Spleen (tissue), 11 donors: ENCODE data around the gene ZNF25. TPM values are rescaled to one million over a fixed set of nuclear protein-coding genes. Genes with fewer than 3 reads are reported as not detected.
"Not testable (repeated sequence)": the region's sequence is repeated elsewhere in the genome, so short reads cannot be mapped to it uniquely, and the experiment has no call there.

Experiments used
- DNase-seq: peaks from one replicate; pipeline ENCODE4 v3.0.0-alpha.2; 2020
- H3K27ac ChIP-seq, 8 donors: fragments of 200-600 bp; sonication (generic) in 7 of 8; 1 replicate in 4 of 8; 2 replicates in 4 of 8; pipeline versions ENCODE4 v1.5.0 to v1.8.0; 2016 to 2021; ENCODE audit warnings: inconsistent platforms in 4 of 8, mild to moderate bottlenecking in 4 of 8, moderate library complexity in 1 of 8
- H3K27me3 ChIP-seq, 7 donors: fragments of 200-600 bp; sonication (generic) in 6 of 7; replicated peaks in 1 of 7; 1 replicate in 4 of 7; 2 replicates in 3 of 7; pipeline versions ENCODE4 v1.5.0 to v1.8.0; 2016 to 2021; ENCODE audit warnings: inconsistent platforms in 3 of 7, mild to moderate bottlenecking in 1 of 7
- H3K36me3 ChIP-seq, 6 donors: fragments of 200-600 bp; sonication (generic) in 5 of 6; 1 replicate in 4 of 6; 2 replicates in 2 of 6; pipeline versions ENCODE4 v1.5.0 to v1.8.0; 2016 to 2021; ENCODE audit warnings: inconsistent platforms in 2 of 6
- H3K4me1 ChIP-seq, 6 donors: fragments of 200-600 bp; sonication (generic) in 5 of 6; 1 replicate in 3 of 6; 2 replicates in 3 of 6; pipeline versions ENCODE4 v1.5.0 to v1.8.0; 2016 to 2021; ENCODE audit warnings: inconsistent platforms in 3 of 6
- H3K4me3 ChIP-seq, 8 donors: fragments of 200-600 bp; sonication (generic) in 7 of 8; 1 replicate in 4 of 8; 2 replicates in 4 of 8; pipeline versions ENCODE4 v1.5.0 to v1.8.0; 2016 to 2021; ENCODE audit warnings: inconsistent platforms in 4 of 8, mild to moderate bottlenecking in 4 of 8, moderate library complexity in 2 of 8
- H3K9me3 ChIP-seq, 8 donors: fragments of 200-600 bp; sonication (generic) in 7 of 8; 1 replicate in 4 of 8; 2 replicates in 4 of 8; pipeline versions ENCODE4 v1.5.0 to v1.8.0; 2016 to 2021; ENCODE audit warnings: inconsistent platforms in 4 of 8
- CTCF ChIP-seq, 11 experiments: fragments of 200-600 bp in 7 of 11; fragments of 450-650 bp in 4 of 11; sonication (generic) in 4 of 11; IDR thresholded peaks in 8 of 11; conservative IDR thresholded peaks in 3 of 11; 1 replicate in 7 of 11; 2 replicates in 4 of 11; pipeline versions ENCODE4 v1.4.0 to v1.8.0; 2016 to 2021; ENCODE audit warnings: antibody characterized with exemption in 11 of 11, inconsistent platforms in 4 of 11, mild to moderate bottlenecking in 1 of 11
- POLR2A ChIP-seq, 3 donors: fragments of 450-650 bp; IDR thresholded peaks; one replicate each; pipeline ENCODE4 v1.5.1; 2017; ENCODE audit warnings: antibody characterized with exemption in 3 of 3, mild to moderate bottlenecking in 1 of 3
- POLR2AphosphoS5 ChIP-seq, 3 donors: sonication (generic); formaldehyde crosslinking; IDR thresholded peaks; one replicate each; pipeline ENCODE4 v1.5.1; 2017; ENCODE audit warnings: antibody characterized with exemption in 3 of 3
- WGBS, 5 donors: extraction: QIAGEN DNeasy Blood & Tissue Kit in 3 of 5; methylation state at CpG; one replicate each; pipeline versions ENCODE4 v1.1.5 to v1.1.7; 2013 to 2018; 5-methylcytosine and 5-hydroxymethylcytosine counted together
- intact Hi-C: fragments of 100-400 bp; cut with DNase I; formaldehyde crosslinking; loops from one replicate; pipeline ENCODE4 v1.15.0; 2023; ENCODE audit warnings: low total_unique reads
- polyA plus RNA-seq, 3 donors: library from polyadenylated mRNA; stranded (reverse); fragments of 200-250 nt; gene quantifications; one replicate each; pipeline ENCODE4 v1.2.1, GENCODE V29; 2013
- total RNA-seq, 7 donors: library from RNA; depleted of rRNA in 3 of 7; stranded (reverse); fragments of >200 nt in 3 of 7; fragmentation: NEBNext Ultra II Directional in 4 of 7; extraction: Animal tissue kit (Norgen Biotek cat#: 25700) in 4 of 7; gene quantifications; one replicate each; pipeline versions ENCODE4 v1.1.0 to v1.2.1, GENCODE V29; 2016 to 2021
- donor health status: healthy with polysubstance abuse.
- donor health status: DM: no; HTN: no; CAD: no; lungs with moderate emphysema.
- donor health status: DM: no; HTN: no; CAD: no.
- donor health status: Bipolar disorder and iron deficiency.
- donor health status: healthy.
- donor health status: DM: no; HTN: no; CAD: no.
- donor health status: DM: yes; HTN: yes; CAD: no.

The ZNF25 gene
- total and polyA plus RNA-seq, 10 donors: 4.7 to 14.4 (median 10.4) TPM

DNA sequence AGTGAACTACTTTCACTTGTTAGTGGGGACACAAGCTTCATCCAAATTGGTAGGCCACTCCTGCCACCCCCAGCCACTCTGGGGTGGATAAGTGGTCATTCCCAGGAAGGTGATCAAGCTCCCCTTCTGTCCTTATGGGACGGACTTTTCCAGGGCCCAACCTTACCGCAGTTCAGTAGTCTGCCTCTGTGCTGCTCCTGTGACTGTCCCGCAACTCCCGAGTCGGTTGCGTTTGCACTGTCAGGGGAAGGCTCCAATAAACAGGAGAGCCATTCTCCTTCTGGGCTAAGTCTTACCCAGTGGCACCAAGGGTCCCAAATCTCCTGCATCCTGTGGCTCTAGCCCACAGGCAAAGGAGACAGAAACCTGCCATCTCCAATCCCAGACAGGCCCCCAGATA, 26.6 kb upstream of the ZNF25 start:
- no peaks in the 10 kb centered on the region for H3K9me3 ChIP-seq
- no peaks in the 10 kb centered on the region for H3K36me3 ChIP-seq
- no peak for DNase-seq
- intact Hi-C loops: no loop called here
- WGBS, 5 donors: 93 to 97% (median 97%) methylated on average over 6 of the region's 6 CpGs
- H3K4me1 ChIP-seq: peaks cover 0 to 6% (median 0%) of the 10 kb centered on the region in 6 donors
- TF ChIP-seq POLR2A (IDR thresholded peaks at IDR 0.05): no peak
- TF ChIP-seq POLR2AphosphoS5 (IDR thresholded peaks at IDR 0.05): no peak
- no peak for TF ChIP-seq CTCF (IDR thresholded peaks at IDR 0.05 in 8 of 11, conservative IDR thresholded peaks at IDR 0.05 in 3 of 11)
- no peak overlapping the region for H3K4me3 ChIP-seq
- no peaks in the 10 kb centered on the region for H3K27me3 ChIP-seq
- no peak overlapping the region for H3K27ac ChIP-seq

DNA sequence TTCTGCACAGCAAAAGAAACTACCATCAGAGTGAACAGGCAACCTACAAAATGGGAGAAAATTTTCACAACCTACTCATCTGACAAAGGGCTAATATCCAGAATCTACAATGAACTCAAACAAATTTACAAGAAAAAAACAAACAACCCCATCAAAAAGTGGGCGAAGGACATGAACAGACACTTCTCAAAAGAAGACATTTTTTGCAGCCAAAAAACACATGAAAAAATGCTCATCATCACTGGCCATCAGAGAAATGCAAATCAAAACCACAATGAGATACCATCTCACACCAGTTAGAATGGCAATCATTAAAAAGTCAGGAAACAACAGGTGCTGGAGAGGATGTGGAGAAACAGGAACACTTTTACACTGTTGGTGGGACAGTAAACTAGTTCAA, 24.0 kb upstream of the ZNF25 start:
- intact Hi-C loops, DNase-seq, H3K4me3 ChIP-seq, H3K36me3 ChIP-seq, H3K27me3 ChIP-seq, H3K4me1 ChIP-seq, H3K27ac ChIP-seq, H3K9me3 ChIP-seq: not testable (repeated sequence)
- WGBS, 5 donors: 88 to 100% (median 100%) methylated on average over 1 of the region's 1 CpG

DNA sequence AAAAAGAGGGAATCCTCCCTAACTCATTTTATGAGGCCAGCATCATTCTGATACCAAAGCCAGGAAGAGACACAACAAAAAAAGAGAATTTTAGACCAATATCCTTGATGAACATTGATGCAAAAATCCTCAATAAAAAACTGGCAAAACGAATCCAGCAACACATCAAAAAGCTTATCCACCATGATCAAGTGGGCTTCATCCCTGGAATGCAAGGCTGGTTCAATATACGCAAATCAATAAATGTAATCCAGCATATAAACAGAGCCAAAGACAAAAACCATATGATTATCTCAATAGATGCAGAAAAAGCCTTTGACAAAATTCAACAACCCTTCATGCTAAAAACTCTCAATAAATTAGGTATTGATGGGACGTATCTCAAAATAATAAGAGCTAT, 22.5 kb upstream of the ZNF25 start:
- DNase-seq, H3K9me3 ChIP-seq, H3K27me3 ChIP-seq, H3K4me3 ChIP-seq, H3K36me3 ChIP-seq, intact Hi-C loops, H3K4me1 ChIP-seq, H3K27ac ChIP-seq: not testable (repeated sequence)
- WGBS, 5 donors: 56 to 78% (median 67%) methylated on average over 2 of the region's 3 CpGs

DNA sequence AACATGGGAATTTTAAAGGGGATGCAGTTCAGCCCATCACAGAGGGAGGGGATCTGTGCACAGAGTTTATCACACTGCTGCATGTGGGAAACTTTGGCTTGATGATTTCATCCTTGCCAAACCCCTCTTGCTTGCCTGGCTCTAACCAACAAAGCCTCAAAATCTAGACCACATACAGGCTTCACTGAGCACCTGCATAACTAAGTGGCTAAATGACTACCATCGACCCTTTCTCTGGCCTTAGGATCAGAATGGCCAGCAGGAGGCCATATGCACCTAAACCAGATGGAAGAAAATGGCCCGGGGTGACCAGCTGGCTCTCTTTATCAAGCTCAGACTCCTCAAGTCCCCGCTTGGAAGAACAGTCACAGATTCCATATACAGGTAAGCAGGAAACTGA, 15.6 kb upstream of the ZNF25 start:
- Histone ChIP-seq H3K4me1 (no peaks in the 10 kb centered on the region), H3K27me3 (peaks cover 0 to 7% (median 0%) of the 10 kb centered on the region in 7 donors), H3K9me3 (no peaks in the 10 kb centered on the region), H3K4me3 (no peak overlapping the region), H3K36me3 (no peaks in the 10 kb centered on the region), H3K27ac (no peak overlapping the region)
- intact Hi-C loops: no loop called here
- no peak for TF ChIP-seq CTCF (IDR thresholded peaks at IDR 0.05 in 8 of 11, conservative IDR thresholded peaks at IDR 0.05 in 3 of 11)
- no peak for TF ChIP-seq POLR2AphosphoS5 (IDR thresholded peaks at IDR 0.05)
- TF ChIP-seq POLR2A (IDR thresholded peaks at IDR 0.05): no peak
- 56 to 83% (median 75%) methylated on average over 3 of the region's 3 CpGs for WGBS, 5 donors
- no peak for DNase-seq

DNA sequence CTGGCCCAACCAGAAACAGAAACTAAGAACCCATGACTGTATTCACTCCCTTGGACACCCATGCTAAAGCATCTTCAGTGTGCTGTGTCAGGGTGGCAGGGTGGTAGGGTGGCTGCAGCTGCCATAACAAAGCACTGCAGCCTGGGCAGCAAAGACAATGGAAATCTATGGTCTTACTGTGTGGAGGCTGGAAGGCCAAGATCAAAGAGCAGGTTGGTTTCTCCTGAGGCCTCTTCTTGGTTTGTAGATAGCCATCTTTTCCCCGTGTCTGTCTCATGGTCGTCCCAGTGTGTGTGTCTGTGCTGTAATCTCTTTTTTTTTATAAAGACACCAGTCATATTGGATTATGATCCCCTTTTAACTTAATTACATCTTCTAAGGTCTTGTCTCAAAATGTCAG, 15.2 kb upstream of the ZNF25 start:
- no peak overlapping the region for H3K4me3 ChIP-seq
- no peaks in the 10 kb centered on the region for H3K4me1 ChIP-seq
- H3K27ac ChIP-seq: no peak overlapping the region
- peaks cover 0 to 7% (median 0%) of the 10 kb centered on the region in 7 donors for H3K27me3 ChIP-seq
- no peaks in the 10 kb centered on the region for H3K36me3 ChIP-seq
- TF ChIP-seq CTCF (IDR thresholded peaks at IDR 0.05 in 8 of 11, conservative IDR thresholded peaks at IDR 0.05 in 3 of 11) (no peak), POLR2A (IDR thresholded peaks at IDR 0.05) (no peak), POLR2AphosphoS5 (IDR thresholded peaks at IDR 0.05) (no peak)
- WGBS, 5 donors: 67 to 86% (median 77%) methylated on average over 2 of the region's 2 CpGs
- no peak for DNase-seq
- no peaks in the 10 kb centered on the region for H3K9me3 ChIP-seq
- intact Hi-C loops: no loop called here
